Stimulated activated naive CD8-positive, alpha-beta T cell treated with anti-CD3 and anti-CD28 coated beads, Interleukin-15, Interleukin-2, amounts not matched to agents 100 ng/mL and 50 ng/mL, for 24 hours (primary cell): ENCODE data around the gene KPNA5.
"Not testable (repeated sequence)": the region's sequence is repeated elsewhere in the genome, so short reads cannot be mapped to it uniquely, and the experiment has no call there.

Source experiments
- H3K27ac Mint-ChIP-seq: one replicate; pipeline ENCODE4 v1.8.0; 2021; ENCODE audit warnings: mild to moderate bottlenecking, mixed read lengths
- H3K27me3 Mint-ChIP-seq: one replicate; pipeline ENCODE4 v1.8.0; 2021; ENCODE audit warnings: mixed read lengths
- H3K36me3 Mint-ChIP-seq: one replicate; pipeline ENCODE4 v1.8.0; 2021; ENCODE audit warnings: low read depth, mixed read lengths
- H3K4me1 Mint-ChIP-seq: one replicate; pipeline ENCODE4 v1.8.0; 2021; ENCODE audit warnings: low read depth, mixed read lengths
- H3K4me3 Mint-ChIP-seq: one replicate; pipeline ENCODE4 v1.8.0; 2021; ENCODE audit warnings: mild to moderate bottlenecking, mixed read lengths
- H3K9me3 Mint-ChIP-seq: one replicate; pipeline ENCODE4 v1.8.0; 2021; ENCODE audit warnings: mixed read lengths

Gene KPNA5

DNA sequence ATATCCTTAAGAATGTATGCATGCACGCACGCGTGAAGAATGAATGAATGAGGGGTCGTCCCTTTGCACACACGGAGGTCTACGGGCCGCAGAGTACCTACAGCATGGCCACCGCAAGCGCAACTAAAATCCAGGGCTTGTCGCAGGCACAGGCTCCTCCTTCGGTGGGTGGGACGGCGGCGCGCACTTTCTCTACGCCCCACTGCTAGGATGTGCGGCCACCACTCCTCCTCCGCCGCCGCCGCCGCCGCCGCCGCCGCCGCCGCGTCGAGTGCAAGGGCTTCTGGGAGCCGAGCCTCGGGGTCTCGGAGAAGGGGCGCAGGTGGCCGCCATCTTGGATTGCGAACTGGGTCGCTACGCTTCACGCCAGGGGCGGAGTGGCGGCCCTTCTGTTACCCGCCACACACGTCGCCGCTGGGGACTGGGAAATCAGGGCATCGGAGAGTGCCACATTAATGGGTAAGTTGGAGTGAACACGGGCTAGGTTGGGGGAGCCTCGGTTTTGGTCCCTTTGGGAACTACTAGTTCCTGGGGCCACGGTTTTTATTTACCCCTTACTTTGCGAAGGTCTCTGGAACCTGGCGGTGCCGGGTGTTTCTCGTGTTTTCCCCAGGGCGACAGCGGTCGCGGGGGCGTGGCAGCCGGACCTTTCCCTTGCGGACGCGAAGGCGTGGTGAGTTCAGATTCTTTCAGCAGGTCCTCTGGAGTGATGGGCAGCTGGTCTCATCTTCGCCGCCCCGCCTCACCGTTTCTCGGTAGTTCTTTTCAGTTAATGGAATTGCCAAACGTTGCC, at the start of gene KPNA5:
KPNA5 (plus strand) TSS at position 332 of the 793 bp plus-strand sequence; CDS start at position 456, 124 bp downstream.
- Mint-ChIP-seq H3K4me1 (peaks cover 33% of the 10 kb centered on the region), H3K36me3 (peaks cover 19% of the 10 kb centered on the region), H3K4me3 (peak within 1 kb of the TSS; percentile 93), H3K9me3 (no peaks in the 10 kb centered on the region), H3K27me3 (no peaks in the 10 kb centered on the region), H3K27ac (peak within 1 kb of the TSS; percentile 94)

GRCh38 chr6:116631379-116631990, 49.5 kb upstream of the KPNA5 start:
- no peaks in the 10 kb centered on the region for H3K9me3 Mint-ChIP-seq
- H3K36me3 Mint-ChIP-seq: peaks cover 19% of the 10 kb centered on the region
- no peak overlapping the region for H3K4me3 Mint-ChIP-seq
- peaks cover 10% of the 10 kb centered on the region for H3K4me1 Mint-ChIP-seq
- H3K27me3 Mint-ChIP-seq: no peaks in the 10 kb centered on the region
- no peak overlapping the region for H3K27ac Mint-ChIP-seq

GRCh38 chr6:116633685-116634084, 47.3 kb upstream of the KPNA5 start:
- H3K27me3 Mint-ChIP-seq: no peaks in the 10 kb centered on the region
- peaks cover 10% of the 10 kb centered on the region for H3K4me1 Mint-ChIP-seq
- no peaks in the 10 kb centered on the region for H3K9me3 Mint-ChIP-seq
- H3K27ac Mint-ChIP-seq: no peak overlapping the region
- H3K36me3 Mint-ChIP-seq: peaks cover 27% of the 10 kb centered on the region
- no peak overlapping the region for H3K4me3 Mint-ChIP-seq

DNA sequence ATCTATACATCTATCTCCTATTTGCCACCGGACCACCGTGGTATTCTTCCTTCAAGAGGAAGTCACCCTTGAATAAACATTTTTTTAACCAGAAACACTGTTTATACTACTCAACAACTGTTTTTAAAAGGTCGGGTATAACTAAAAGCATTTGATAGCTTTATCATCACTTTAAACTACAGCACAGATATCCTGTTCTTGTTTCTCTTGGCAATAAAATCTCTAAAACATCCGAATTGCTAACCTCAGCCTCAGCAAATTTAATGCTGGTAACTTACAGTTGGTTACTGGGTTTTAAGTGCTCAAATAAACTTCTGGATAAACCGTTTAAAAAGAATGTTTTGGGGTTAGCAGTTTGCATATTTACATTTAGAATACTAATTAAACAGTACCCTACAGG, 32.9 kb upstream of the KPNA5 start:
- Mint-ChIP-seq H3K27me3 (no peaks in the 10 kb centered on the region), H3K27ac (no peak overlapping the region), H3K4me3 (no peak overlapping the region), H3K36me3 (peaks cover 56% of the 10 kb centered on the region), H3K4me1 (peaks cover 12% of the 10 kb centered on the region), H3K9me3 (no peaks in the 10 kb centered on the region)

DNA sequence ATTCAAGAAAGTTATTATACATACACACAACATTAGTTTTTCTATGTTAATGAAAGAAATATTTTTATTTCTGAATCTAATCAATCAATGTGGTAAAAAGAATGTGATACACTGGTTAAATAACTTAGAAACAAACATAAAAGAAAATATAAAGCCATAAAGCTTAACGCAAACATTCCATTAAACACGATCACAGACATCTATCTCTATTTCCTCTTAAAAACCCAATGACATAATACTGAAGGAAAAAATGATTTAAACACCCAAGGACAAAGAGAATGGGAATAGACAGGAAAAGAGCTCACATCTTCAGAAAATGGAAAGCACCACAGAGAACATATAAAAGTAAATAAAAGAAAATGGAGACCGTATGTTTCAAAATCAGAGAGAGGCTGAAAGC, 31.9 kb upstream of the KPNA5 start:
- Mint-ChIP-seq H3K27ac (no peak overlapping the region), H3K36me3 (peaks cover 48% of the 10 kb centered on the region), H3K27me3 (no peaks in the 10 kb centered on the region), H3K4me1 (peaks cover 12% of the 10 kb centered on the region), H3K4me3 (no peak overlapping the region), H3K9me3 (no peaks in the 10 kb centered on the region)

GRCh38 chr6:116651916-116652315, 29.1 kb upstream of the KPNA5 start:
- Mint-ChIP-seq H3K4me3 (no peak overlapping the region), H3K9me3 (no peaks in the 10 kb centered on the region), H3K36me3 (peaks cover 43% of the 10 kb centered on the region), H3K4me1 (peaks cover 7% of the 10 kb centered on the region), H3K27me3 (no peaks in the 10 kb centered on the region), H3K27ac (no peak overlapping the region)

DNA sequence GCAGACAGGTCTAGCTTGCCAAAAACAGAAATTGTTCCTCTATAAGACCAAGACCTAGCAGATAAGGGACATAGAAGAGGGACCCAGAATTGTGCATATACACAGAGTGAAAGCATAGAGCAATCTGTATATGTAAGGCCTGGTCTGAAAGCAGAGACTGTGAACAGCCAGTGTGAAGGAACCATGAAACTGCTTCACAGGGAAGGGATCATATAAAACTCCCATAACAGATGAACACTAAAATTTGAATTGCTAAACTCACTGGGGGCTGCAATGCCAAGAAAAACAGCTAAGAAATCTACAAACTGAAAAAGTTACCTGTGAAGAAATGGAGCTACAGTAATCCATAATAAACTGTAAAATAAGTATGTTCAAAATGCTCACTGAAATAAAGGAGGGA, 19.4 kb upstream of the KPNA5 start:
- H3K36me3 Mint-ChIP-seq: peaks cover 58% of the 10 kb centered on the region
- no peak overlapping the region for H3K27ac Mint-ChIP-seq
- H3K9me3 Mint-ChIP-seq: no peaks in the 10 kb centered on the region
- H3K4me3 Mint-ChIP-seq: no peak overlapping the region
- H3K27me3 Mint-ChIP-seq: no peaks in the 10 kb centered on the region
- H3K4me1 Mint-ChIP-seq: peaks cover 41% of the 10 kb centered on the region

DNA sequence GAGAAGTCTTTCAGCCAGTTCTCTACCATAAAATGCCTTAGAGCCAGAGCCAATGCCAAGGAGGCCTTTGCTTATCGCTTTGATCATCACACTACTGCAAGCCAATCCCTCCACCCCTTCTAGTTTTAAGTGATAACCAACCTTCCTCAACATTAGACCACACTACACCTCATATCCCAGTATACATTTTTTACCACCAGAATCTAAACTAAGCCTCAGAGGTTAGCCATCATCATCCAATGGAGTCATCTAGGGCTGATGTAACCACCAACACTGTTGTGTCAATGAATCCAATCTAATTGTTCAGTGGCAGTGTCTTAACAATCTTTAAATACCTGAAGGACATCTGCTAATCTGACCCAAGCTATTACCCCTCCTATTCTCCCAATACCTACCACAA, 18.8 kb upstream of the KPNA5 start:
- Mint-ChIP-seq H3K27ac (peak overlapping the region; percentile 24), H3K36me3 (peaks cover 52% of the 10 kb centered on the region), H3K4me1 (peaks cover 48% of the 10 kb centered on the region), H3K4me3 (no peak overlapping the region), H3K27me3 (no peaks in the 10 kb centered on the region), H3K9me3 (no peaks in the 10 kb centered on the region)

DNA sequence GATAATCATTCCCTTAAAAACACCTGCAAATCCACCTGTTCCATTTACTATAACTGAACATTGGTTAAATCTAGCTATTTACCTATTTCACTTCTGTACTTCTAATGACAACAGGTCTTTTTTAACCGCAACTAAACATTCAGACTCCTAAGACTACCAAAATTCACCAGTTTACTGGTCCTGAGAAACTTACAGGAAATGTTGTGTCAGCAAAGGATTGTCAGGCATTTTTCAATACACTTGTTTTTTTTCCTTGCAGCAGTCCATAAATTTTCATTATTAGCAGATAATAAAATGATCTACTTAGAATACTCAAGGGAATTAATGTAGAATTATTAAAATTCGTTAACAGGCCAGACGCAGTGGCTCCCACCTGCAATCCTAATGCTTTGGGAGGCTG, 17.7 kb upstream of the KPNA5 start:
- H3K4me3 Mint-ChIP-seq: no peak overlapping the region
- no peaks in the 10 kb centered on the region for H3K9me3 Mint-ChIP-seq
- no peak overlapping the region for H3K27ac Mint-ChIP-seq
- H3K36me3 Mint-ChIP-seq: peaks cover 42% of the 10 kb centered on the region
- H3K27me3 Mint-ChIP-seq: no peaks in the 10 kb centered on the region
- H3K4me1 Mint-ChIP-seq: peaks cover 51% of the 10 kb centered on the region

DNA sequence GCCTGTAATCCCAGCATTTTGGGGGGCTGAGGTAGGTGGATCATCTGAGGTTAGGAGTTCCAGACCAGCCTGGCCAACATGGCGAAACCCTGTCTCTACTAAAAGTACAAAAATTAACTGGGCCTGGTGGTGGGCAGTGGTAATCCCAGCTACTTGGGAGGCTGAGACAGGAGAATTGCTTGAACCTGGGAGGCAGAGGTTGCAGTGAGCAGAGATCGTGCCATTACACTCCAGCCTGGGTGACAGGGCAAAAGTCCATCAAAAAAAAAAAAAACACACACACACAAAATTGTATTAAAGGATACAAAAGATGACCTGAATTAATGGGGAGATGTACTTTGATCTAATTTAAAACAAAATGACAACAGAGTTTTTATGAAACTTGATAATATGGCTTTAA, 16.8 kb upstream of the KPNA5 start:
- H3K4me3 Mint-ChIP-seq: peak overlapping the region; percentile 40
- peaks cover 51% of the 10 kb centered on the region for H3K4me1 Mint-ChIP-seq
- H3K9me3 Mint-ChIP-seq, H3K27ac Mint-ChIP-seq, H3K27me3 Mint-ChIP-seq: not testable (repeated sequence)
- peaks cover 36% of the 10 kb centered on the region for H3K36me3 Mint-ChIP-seq

GRCh38 chr6:116665464-116665863, 15.5 kb upstream of the KPNA5 start:
- Mint-ChIP-seq H3K9me3 (no peaks in the 10 kb centered on the region), H3K4me1 (peaks cover 51% of the 10 kb centered on the region), H3K4me3 (peak overlapping the region; percentile 97), H3K27me3 (no peaks in the 10 kb centered on the region), H3K36me3 (peaks cover 25% of the 10 kb centered on the region), H3K27ac (no peak overlapping the region)

DNA sequence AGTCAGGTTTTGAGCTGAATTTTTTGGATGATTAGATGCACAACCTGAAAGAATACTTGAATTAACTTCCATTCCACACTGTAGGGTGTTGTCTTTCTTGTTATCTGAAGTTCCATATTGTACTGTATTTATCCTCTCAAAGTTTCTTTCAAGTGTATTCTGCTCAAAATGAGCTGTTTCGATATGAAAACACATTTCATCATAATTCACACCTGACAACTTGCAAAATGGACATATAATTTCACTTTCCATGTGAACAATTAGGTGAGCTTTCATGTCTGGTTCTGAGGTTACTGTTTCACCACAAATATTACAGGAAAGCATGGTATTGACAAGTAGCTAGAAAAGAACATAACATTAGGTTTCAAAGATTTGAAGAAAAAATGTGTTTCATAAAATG, 14.1 kb upstream of the KPNA5 start:
- Mint-ChIP-seq H3K4me1 (peaks cover 45% of the 10 kb centered on the region), H3K27me3 (no peaks in the 10 kb centered on the region), H3K27ac (no peak overlapping the region), H3K4me3 (peak overlapping the region; percentile 97), H3K9me3 (no peaks in the 10 kb centered on the region), H3K36me3 (peaks cover 25% of the 10 kb centered on the region)

GRCh38 chr6:116667623-116668022, 13.4 kb upstream of the KPNA5 start:
- H3K4me1 Mint-ChIP-seq: peaks cover 38% of the 10 kb centered on the region
- H3K27me3 Mint-ChIP-seq: no peaks in the 10 kb centered on the region
- no peaks in the 10 kb centered on the region for H3K9me3 Mint-ChIP-seq
- H3K36me3 Mint-ChIP-seq: peaks cover 22% of the 10 kb centered on the region
- peak overlapping the region; percentile 97 for H3K4me3 Mint-ChIP-seq
- peak overlapping the region; percentile 92 for H3K27ac Mint-ChIP-seq

GRCh38 chr6:116672306-116672705, 8.7 kb upstream of the KPNA5 start:
- H3K4me1 Mint-ChIP-seq: peaks cover 2% of the 10 kb centered on the region
- no peaks in the 10 kb centered on the region for H3K9me3 Mint-ChIP-seq
- no peaks in the 10 kb centered on the region for H3K27me3 Mint-ChIP-seq
- H3K27ac Mint-ChIP-seq: no peak overlapping the region
- no peaks in the 10 kb centered on the region for H3K36me3 Mint-ChIP-seq
- no peak overlapping the region for H3K4me3 Mint-ChIP-seq

- no peaks in the 10 kb centered on the region for H3K27me3 Mint-ChIP-seq
- peaks cover 5% of the 10 kb centered on the region for H3K4me1 Mint-ChIP-seq
- H3K4me3 Mint-ChIP-seq: no peak overlapping the region
- H3K36me3 Mint-ChIP-seq: no peaks in the 10 kb centered on the region
- no peak overlapping the region for H3K27ac Mint-ChIP-seq
- H3K9me3 Mint-ChIP-seq: no peaks in the 10 kb centered on the region
Observed at GRCh38 chr6:116676021-116676420, 5.0 kb upstream of the KPNA5 start.

DNA sequence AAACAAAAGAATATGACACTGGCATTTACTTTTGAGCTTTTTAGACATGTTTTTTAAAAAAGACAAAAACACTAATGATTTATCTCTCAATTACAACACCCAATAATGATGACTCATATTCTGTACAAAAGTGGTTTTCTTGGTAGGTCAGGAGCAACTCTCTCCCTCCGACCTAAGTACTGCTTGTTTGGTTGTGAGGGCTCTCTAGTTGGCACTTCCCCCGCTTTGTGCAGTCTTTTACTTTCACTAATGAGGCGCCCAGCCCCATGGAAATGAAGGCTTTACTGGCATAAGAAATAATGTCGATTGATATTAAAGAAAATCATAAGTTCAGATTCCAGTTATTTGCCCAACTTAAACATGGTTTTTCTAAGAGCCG, 1.3 kb downstream of the KPNA5 start:
- H3K27ac Mint-ChIP-seq: peak overlapping the region; percentile 94
- H3K4me3 Mint-ChIP-seq: peak overlapping the region; percentile 93
- peaks cover 25% of the 10 kb centered on the region for H3K36me3 Mint-ChIP-seq
- no peaks in the 10 kb centered on the region for H3K9me3 Mint-ChIP-seq
- H3K27me3 Mint-ChIP-seq: no peaks in the 10 kb centered on the region
- H3K4me1 Mint-ChIP-seq: peaks cover 45% of the 10 kb centered on the region
